ENCODE results near the gene TMEM61.

Gene TMEM61

DNA sequence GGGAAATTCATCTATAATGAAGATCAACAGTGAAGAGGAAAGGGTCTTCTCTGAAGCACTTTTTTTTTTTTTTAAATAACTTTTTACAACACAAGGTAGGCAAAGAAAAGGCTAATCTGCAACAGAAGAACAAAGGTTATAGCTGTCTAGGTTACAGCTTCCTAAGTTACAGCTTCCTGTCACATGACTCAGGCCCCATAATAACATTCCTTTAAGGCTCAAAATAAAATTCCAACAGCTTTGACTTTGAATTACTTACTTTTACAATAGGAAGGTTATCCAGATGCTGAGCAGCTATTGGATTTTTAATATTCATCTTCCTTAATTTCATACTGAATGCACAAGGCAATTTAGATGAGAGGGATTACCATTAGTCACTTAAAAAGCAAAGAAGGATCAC lies 40.4 kb upstream of the TMEM61 start:
- Histone ChIP-seq H3K9ac (ENCODE audit: low read depth, low read length, poor library complexity, severe bottlenecking) (no peak overlapping the region), H3K9me2 (replicated peaks; ENCODE audit: low read depth, low read length) (no peaks in the 10 kb centered on the region), H3K4me1 (ENCODE audit: insufficient read depth, low read length, poor library complexity, severe bottlenecking) (peaks cover 22% of the 10 kb centered on the region), H3K36me3 (ENCODE audit: insufficient read depth, low read length) (no peaks in the 10 kb centered on the region), H3K4me3 (ENCODE audit: low read length, poor library complexity, severe bottlenecking) (no peak overlapping the region), H4K20me1 (ENCODE audit: insufficient read depth, low read length, poor library complexity, severe bottlenecking) (no peaks in the 10 kb centered on the region), H2AFZ (ENCODE audit: low read length) (no peak overlapping the region), H3K9me3 (ENCODE audit: insufficient read depth, low read depth, low read length) (no peaks in the 10 kb centered on the region), H3K79me2 (ENCODE audit: insufficient read depth, low read length) (no peaks in the 10 kb centered on the region), H3K27me3 (ENCODE audit: insufficient read depth, low read length, poor library complexity, severe bottlenecking) (no peaks in the 10 kb centered on the region), H3F3A (ENCODE audit: low read depth) (no peaks in the 10 kb centered on the region), H3K4me2 (ENCODE audit: low read depth, low read length, poor library complexity, severe bottlenecking) (peak overlapping the region; percentile 44)
- TF ChIP-seq EZH2phosphoT487 (IDR thresholded peaks at IDR 0.05; ENCODE audit: borderline replicate concordance): no peak
- TF ChIP-seq, protein P1, sequence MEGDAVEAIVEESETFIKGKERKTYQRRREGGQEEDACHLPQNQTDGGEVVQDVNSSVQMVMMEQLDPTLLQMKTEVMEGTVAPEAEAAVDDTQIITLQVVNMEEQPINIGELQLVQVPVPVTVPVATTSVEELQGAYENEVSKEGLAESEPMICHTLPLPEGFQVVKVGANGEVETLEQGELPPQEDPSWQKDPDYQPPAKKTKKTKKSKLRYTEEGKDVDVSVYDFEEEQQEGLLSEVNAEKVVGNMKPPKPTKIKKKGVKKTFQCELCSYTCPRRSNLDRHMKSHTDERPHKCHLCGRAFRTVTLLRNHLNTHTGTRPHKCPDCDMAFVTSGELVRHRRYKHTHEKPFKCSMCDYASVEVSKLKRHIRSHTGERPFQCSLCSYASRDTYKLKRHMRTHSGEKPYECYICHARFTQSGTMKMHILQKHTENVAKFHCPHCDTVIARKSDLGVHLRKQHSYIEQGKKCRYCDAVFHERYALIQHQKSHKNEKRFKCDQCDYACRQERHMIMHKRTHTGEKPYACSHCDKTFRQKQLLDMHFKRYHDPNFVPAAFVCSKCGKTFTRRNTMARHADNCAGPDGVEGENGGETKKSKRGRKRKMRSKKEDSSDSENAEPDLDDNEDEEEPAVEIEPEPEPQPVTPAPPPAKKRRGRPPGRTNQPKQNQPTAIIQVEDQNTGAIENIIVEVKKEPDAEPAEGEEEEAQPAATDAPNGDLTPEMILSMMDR (conservative IDR thresholded peaks at IDR 0.05; ENCODE audit: low read length): no peak

DNA sequence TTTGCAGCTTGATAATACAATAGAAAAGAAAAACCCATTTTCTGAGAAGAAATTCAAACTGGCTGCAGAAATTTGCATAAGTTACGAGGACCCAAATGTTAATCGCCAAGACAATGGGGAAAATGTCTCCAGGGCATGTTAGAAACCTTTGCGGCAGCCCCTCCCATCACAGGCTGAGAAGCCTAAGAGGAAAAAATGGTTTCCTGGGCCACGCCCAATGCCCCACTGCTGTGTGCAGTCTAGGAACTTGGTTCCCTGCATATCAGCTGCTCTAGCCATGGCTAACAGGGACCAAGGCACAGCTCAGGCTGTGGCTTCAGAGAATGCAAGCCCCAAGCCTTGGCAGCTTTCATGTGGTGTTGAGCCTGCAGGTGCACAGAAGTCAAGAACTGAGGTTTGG lies 37.5 kb upstream of the TMEM61 start:
- Histone ChIP-seq H3K9ac (ENCODE audit: low read depth, low read length, poor library complexity, severe bottlenecking) (no peak overlapping the region), H3K27me3 (ENCODE audit: insufficient read depth, low read length, poor library complexity, severe bottlenecking) (no peaks in the 10 kb centered on the region), H2AFZ (ENCODE audit: low read length) (no peak overlapping the region), H3K4me2 (ENCODE audit: low read depth, low read length, poor library complexity, severe bottlenecking) (no peak overlapping the region), H3K9me2 (replicated peaks; ENCODE audit: low read depth, low read length) (no peaks in the 10 kb centered on the region), H3K79me2 (ENCODE audit: insufficient read depth, low read length) (no peaks in the 10 kb centered on the region), H3K9me3 (ENCODE audit: insufficient read depth, low read depth, low read length) (no peaks in the 10 kb centered on the region), H3K4me3 (ENCODE audit: low read length, poor library complexity, severe bottlenecking) (no peak overlapping the region), H3F3A (ENCODE audit: low read depth) (no peaks in the 10 kb centered on the region), H3K4me1 (ENCODE audit: insufficient read depth, low read length, poor library complexity, severe bottlenecking) (peaks cover 19% of the 10 kb centered on the region), H3K36me3 (ENCODE audit: insufficient read depth, low read length) (no peaks in the 10 kb centered on the region), H4K20me1 (ENCODE audit: insufficient read depth, low read length, poor library complexity, severe bottlenecking) (no peaks in the 10 kb centered on the region)
- TF ChIP-seq, protein P1 (conservative IDR thresholded peaks at IDR 0.05; ENCODE audit: low read length): no peak
- TF ChIP-seq EZH2phosphoT487 (IDR thresholded peaks at IDR 0.05; ENCODE audit: borderline replicate concordance): no peak

DNA sequence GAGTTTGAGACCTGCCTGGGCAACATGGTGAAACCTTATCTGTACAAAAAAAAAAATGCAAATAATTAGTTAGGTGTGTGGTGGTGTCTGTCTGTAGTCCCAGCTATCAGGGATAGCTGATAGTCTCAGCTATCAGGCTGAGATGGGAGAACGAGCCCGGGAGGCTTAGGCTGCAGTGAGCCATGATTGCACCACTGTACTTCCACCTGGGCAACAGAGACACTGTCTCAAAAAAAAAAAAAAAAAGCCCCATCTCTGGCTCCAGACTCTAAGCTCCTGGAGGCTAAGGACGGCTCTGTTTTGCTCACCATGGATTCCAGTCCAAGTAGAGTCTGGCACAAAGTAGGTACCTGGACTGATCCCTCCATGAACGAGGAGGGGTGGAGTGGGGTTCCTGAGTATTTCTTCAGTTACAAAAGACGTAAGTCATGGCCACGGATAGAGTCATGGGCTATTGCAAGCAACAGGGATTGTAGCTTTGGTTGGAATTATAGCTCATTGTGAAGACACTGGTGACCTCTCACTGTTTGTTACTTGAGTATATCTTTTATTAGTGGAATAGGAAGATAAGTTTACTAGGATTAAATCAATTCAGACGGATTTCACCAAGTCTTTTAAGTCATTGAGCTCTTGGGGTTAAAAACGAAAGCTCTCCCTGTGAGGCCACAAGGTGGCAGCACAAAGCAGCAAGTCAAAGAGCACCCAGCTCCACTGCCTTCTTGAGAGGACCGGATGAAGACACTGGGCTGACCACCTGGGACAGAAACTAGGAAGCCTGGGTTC lies 35.6 kb upstream of the TMEM61 start:
- Histone ChIP-seq H3K4me3 (ENCODE audit: low read length, poor library complexity, severe bottlenecking) (peak overlapping the region; percentile 37), H4K20me1 (ENCODE audit: insufficient read depth, low read length, poor library complexity, severe bottlenecking) (no peaks in the 10 kb centered on the region), H3K36me3 (ENCODE audit: insufficient read depth, low read length) (no peaks in the 10 kb centered on the region), H3K9me3 (ENCODE audit: insufficient read depth, low read depth, low read length) (no peaks in the 10 kb centered on the region), H2AFZ (ENCODE audit: low read length) (peak overlapping the region; percentile 79), H3K4me2 (ENCODE audit: low read depth, low read length, poor library complexity, severe bottlenecking) (peak overlapping the region; percentile 56), H3F3A (ENCODE audit: low read depth) (no peaks in the 10 kb centered on the region), H3K9me2 (replicated peaks; ENCODE audit: low read depth, low read length) (no peaks in the 10 kb centered on the region), H3K4me1 (ENCODE audit: insufficient read depth, low read length, poor library complexity, severe bottlenecking) (peaks cover 4% of the 10 kb centered on the region), H3K27me3 (ENCODE audit: insufficient read depth, low read length, poor library complexity, severe bottlenecking) (no peaks in the 10 kb centered on the region), H3K79me2 (ENCODE audit: insufficient read depth, low read length) (no peaks in the 10 kb centered on the region), H3K9ac (ENCODE audit: low read depth, low read length, poor library complexity, severe bottlenecking) (no peak overlapping the region)
- TF ChIP-seq, protein P1 (conservative IDR thresholded peaks at IDR 0.05; ENCODE audit: low read length): peak; percentile 91
- TF ChIP-seq EZH2phosphoT487 (IDR thresholded peaks at IDR 0.05; ENCODE audit: borderline replicate concordance): no peak
